Smooth muscle cell (in vitro differentiated cells): Measurements from ENCODE around the gene SYNE3. TPM values are rescaled to one million over a fixed set of nuclear protein-coding genes. Genes with fewer than 3 reads are reported as not detected.

Experiments used
- DNase-seq: peaks from one replicate; lab custom pipeline; 2025; ENCODE audit not compliant: unreplicated experiment; lab: John Stamatoyannopoulos, UW
- H2AFZ ChIP-seq: fragments of 200-600 bp; sonication (generic); 2 replicates; pipeline ENCODE4 v1.6.0; 2016; ENCODE audit warnings: antibody characterized with exemption, low read depth, mild to moderate bottlenecking
- H3F3A ChIP-seq: fragments of 200-600 bp; sonication (generic); 2 replicates; pipeline ENCODE4 v1.6.0; 2017; ENCODE audit warnings: antibody characterized with exemption, low read depth
- H3K27ac ChIP-seq: fragments of 200-600 bp; sonication (generic); 2 replicates; pipeline ENCODE4 v1.5.1; 2016; ENCODE audit warnings: low read depth, mild to moderate bottlenecking
- H3K27me3 ChIP-seq: fragments of 200-600 bp; sonication (generic); 2 replicates; pipeline ENCODE4 v1.6.1; 2016; ENCODE audit warnings: low read depth, mild to moderate bottlenecking
- H3K36me3 ChIP-seq: fragments of 200-600 bp; sonication (generic); 2 replicates; pipeline ENCODE4 v1.5.1; 2016; ENCODE audit warnings: low read depth
- H3K4me1 ChIP-seq: fragments of 200-600 bp; sonication (generic); 2 replicates; pipeline ENCODE4 v1.5.1; 2016; ENCODE audit warnings: low read depth
- H3K4me2 ChIP-seq: fragments of 200-600 bp; sonication (generic); 2 replicates; pipeline ENCODE4 v1.6.0; 2016; ENCODE audit warnings: mild to moderate bottlenecking
- H3K4me3 ChIP-seq: fragments of 200-600 bp; sonication (generic); 2 replicates; pipeline ENCODE4 v1.5.1; 2016; ENCODE audit warnings: mild to moderate bottlenecking
- H3K79me2 ChIP-seq: fragments of 200-600 bp; sonication (generic); 2 replicates; pipeline ENCODE4 v1.6.0; 2016; ENCODE audit warnings: low read depth, mild to moderate bottlenecking
- H3K9ac ChIP-seq: fragments of 200-600 bp; sonication (generic); 2 replicates; pipeline ENCODE4 v1.6.0; 2016; ENCODE audit warnings: low read depth
- H3K9me3 ChIP-seq: fragments of 200-600 bp; sonication (generic); replicated peaks from 2 replicates; pipeline ENCODE4 v1.5.1; 2016; ENCODE audit warnings: low read depth
- H4K20me1 ChIP-seq: fragments of 200-600 bp; sonication (generic); 2 replicates; pipeline ENCODE4 v1.6.0; 2016; ENCODE audit warnings: low read depth
- CTCF ChIP-seq: fragments of 200-600 bp; sonication (generic); IDR thresholded peaks from 2 replicates; pipeline ENCODE4 v1.5.1; 2017; ENCODE audit warnings: borderline replicate concordance, mild to moderate bottlenecking, antibody characterized with exemption; ENCODE audit not compliant: insufficient read depth, poor library complexity, severe bottlenecking
- WGBS: methylation state at CpG from one replicate; pipeline ENCODE4 v1.1.7; 2016; ENCODE audit warnings: low lambda C conversion rate; 5-methylcytosine and 5-hydroxymethylcytosine counted together
- polyA plus RNA-seq: library from polyadenylated mRNA; unstranded; fragments of >200 nt; fragmentation: Nextera tagmentation; extraction: Ambion mirVana; gene quantifications from 2 replicates; pipeline ENCODE4 v1.2.1, GENCODE V29; 2016
- total RNA-seq: library from RNA; depleted of rRNA; stranded (reverse); fragments of >200 nt; gene quantifications from 2 replicates; pipeline ENCODE4 v1.2.3, GENCODE V29; 2014

SYNE3 gene
- total and polyA plus RNA-seq, 2 experiments from 2014 or later = 4.0 to 4.1 TPM

- no peaks in the 10 kb centered on the region for H3K79me2 ChIP-seq
- TF ChIP-seq CTCF = no peak
- H3K9ac ChIP-seq = no peak overlapping the region
- no peaks in the 10 kb centered on the region for H3K36me3 ChIP-seq
- 85% methylated on average over 6 of the region's 6 CpGs for WGBS
- peaks cover 13% of the 10 kb centered on the region for H3K4me1 ChIP-seq
- H4K20me1 ChIP-seq = no peaks in the 10 kb centered on the region
- DNase-seq = no peak
- no peaks in the 10 kb centered on the region for H3F3A ChIP-seq
- H3K4me2 ChIP-seq = no peak overlapping the region
- no peaks in the 10 kb centered on the region for H3K27me3 ChIP-seq
- no peak overlapping the region for H3K4me3 ChIP-seq
- H3K9me3 ChIP-seq = no peaks in the 10 kb centered on the region
- H2AFZ ChIP-seq = no peak overlapping the region
- no peak overlapping the region for H3K27ac ChIP-seq
Measured at GRCh38 chr14:95478309-95478708, 38.1 kb downstream of the SYNE3 start.

GRCh38 chr14:95477411-95478269 lies 38.8 kb downstream of the SYNE3 start:
- H3K4me2 ChIP-seq = no peak overlapping the region
- H3F3A ChIP-seq = no peaks in the 10 kb centered on the region
- no peaks in the 10 kb centered on the region for H3K9me3 ChIP-seq
- no peaks in the 10 kb centered on the region for H3K27me3 ChIP-seq
- peaks cover 13% of the 10 kb centered on the region for H3K4me1 ChIP-seq
- no peak overlapping the region for H3K27ac ChIP-seq
- 81% methylated on average over 17 of the region's 17 CpGs for WGBS
- DNase-seq = no peak
- no peaks in the 10 kb centered on the region for H4K20me1 ChIP-seq
- no peak for TF ChIP-seq CTCF
- H3K9ac ChIP-seq = no peak overlapping the region
- no peak overlapping the region for H3K4me3 ChIP-seq
- no peaks in the 10 kb centered on the region for H3K36me3 ChIP-seq
- H2AFZ ChIP-seq = no peak overlapping the region
- H3K79me2 ChIP-seq = no peaks in the 10 kb centered on the region

GRCh38 chr14:95476747-95477146 lies 39.7 kb downstream of the SYNE3 start:
- Histone ChIP-seq H4K20me1 (no peaks in the 10 kb centered on the region), H2AFZ (no peak overlapping the region), H3K9ac (no peak overlapping the region), H3F3A (no peaks in the 10 kb centered on the region), H3K27me3 (no peaks in the 10 kb centered on the region), H3K9me3 (no peaks in the 10 kb centered on the region), H3K4me1 (peaks cover 13% of the 10 kb centered on the region), H3K4me2 (no peak overlapping the region), H3K79me2 (no peaks in the 10 kb centered on the region), H3K4me3 (no peak overlapping the region), H3K36me3 (no peaks in the 10 kb centered on the region), H3K27ac (no peak overlapping the region)
- WGBS = 100% methylated on average over 1 of the region's 1 CpG
- DNase-seq = no peak
- no peak for TF ChIP-seq CTCF
